Fibroblast of lung (primary cell): ENCODE measurements around the gene RPH3AL. TPM values are rescaled to one million over a fixed set of nuclear protein-coding genes. Genes with fewer than 3 reads are reported as not detected.

Experiments used
- DNase-seq, 2 donors: peaks; one replicate each; pipeline versions ENCODE4 v3.0.0 to v3.0.0-alpha.2; 2010; ENCODE audit warnings: low read depth in 2 of 2
- H2AFZ ChIP-seq: 2 replicates; pipeline ENCODE4 v1.5.1; 2012; ENCODE audit warnings: low read length, control low read depth, inconsistent platforms
- H3K27ac ChIP-seq: 2 replicates; pipeline ENCODE4 v1.5.1; 2011; ENCODE audit warnings: low read length, control low read depth; ENCODE audit not compliant: insufficient read depth
- H3K27me3 ChIP-seq: 2 replicates; pipeline ENCODE4 v1.5.1; 2011; ENCODE audit warnings: mild to moderate bottlenecking, low read length; ENCODE audit not compliant: control insufficient read depth, insufficient read depth
- H3K36me3 ChIP-seq: 2 replicates; pipeline ENCODE4 v1.5.1; 2011; ENCODE audit warnings: low read length; ENCODE audit not compliant: control insufficient read depth, insufficient read depth
- H3K4me1 ChIP-seq: 2 replicates; pipeline ENCODE4 v1.5.1; 2011; ENCODE audit warnings: low read length; ENCODE audit not compliant: control insufficient read depth, insufficient read depth; ENCODE audit errors: extremely low read depth
- H3K4me2 ChIP-seq: 2 replicates; pipeline ENCODE4 v1.5.1; 2011; ENCODE audit warnings: low read length, control low read depth; ENCODE audit not compliant: insufficient read depth; ENCODE audit errors: extremely low read depth
- H3K4me3 ChIP-seq, 4 experiments: fragments of 200-600 bp in 1 of 4; sonication (generic) in 1 of 4; replicated peaks in 1 of 4; 2 replicates each; pipeline ENCODE4 v1.5.1; 2011 to 2016; ENCODE audit warnings: low read length in 4 of 4, low read depth in 3 of 4, mild to moderate bottlenecking in 3 of 4, control low read depth in 2 of 4, inconsistent platforms in 1 of 4, mixed read lengths in 1 of 4; ENCODE audit not compliant: insufficient read depth in 1 of 4; ENCODE audit errors: control extremely low read depth in 1 of 4
- H3K79me2 ChIP-seq: 2 replicates; pipeline ENCODE4 v1.5.1; 2012; ENCODE audit warnings: mild to moderate bottlenecking, low read length, inconsistent platforms; ENCODE audit not compliant: control insufficient read depth, insufficient read depth
- H3K9ac ChIP-seq: 2 replicates; pipeline ENCODE4 v1.5.1; 2011; ENCODE audit warnings: mild to moderate bottlenecking, low read length, control low read depth; ENCODE audit not compliant: insufficient read depth
- H3K9me3 ChIP-seq: 2 replicates; pipeline ENCODE4 v1.5.1; 2012; ENCODE audit warnings: low read depth, low read length; ENCODE audit not compliant: control insufficient read depth, insufficient read depth
- H4K20me1 ChIP-seq: 2 replicates; pipeline ENCODE4 v1.5.1; 2011; ENCODE audit warnings: low read length; ENCODE audit not compliant: control insufficient read depth, insufficient read depth; ENCODE audit errors: extremely low read depth
- EZH2 ChIP-seq: IDR thresholded peaks from 2 replicates; pipeline ENCODE4 v1.5.1; 2012; ENCODE audit warnings: low read length, control low read depth, mild to moderate bottlenecking; ENCODE audit errors: missing control alignments
- polyA plus RNA-seq, 2 donors: library from polyadenylated mRNA; depleted of rRNA in 1 of 2; stranded (reverse) in 1 of 2; unstranded in 1 of 2; fragments of >200 nt; gene quantifications; 2 replicates each; pipeline ENCODE4 v1.2.1, GENCODE V29; 2011 to 2012; ENCODE audit warnings: missing spikeins in 1 of 2
- total RNA-seq: library from RNA; depleted of rRNA; stranded (reverse); fragments of >200 nt; gene quantifications from 2 replicates; pipeline ENCODE4 v1.2.1, GENCODE V29; 2014
- TF ChIP-seq, protein P1 (sequence below), 2 donors: IDR thresholded peaks in 1 of 2; conservative IDR thresholded peaks in 1 of 2; 1 replicate in 1 of 2; 2 replicates in 1 of 2; pipeline ENCODE4 v1.5.1; 2011 to 2012; ENCODE audit warnings: low read length in 2 of 2, control low read depth in 1 of 2, inconsistent platforms in 1 of 2, low read depth in 1 of 2, mild to moderate bottlenecking in 1 of 2

RPH3AL gene
- total and polyA plus RNA-seq, 2 donors (not counting 1 experiment from before 2014, with no cell fraction given) = 0.49 to 3.0 TPM

DNA sequence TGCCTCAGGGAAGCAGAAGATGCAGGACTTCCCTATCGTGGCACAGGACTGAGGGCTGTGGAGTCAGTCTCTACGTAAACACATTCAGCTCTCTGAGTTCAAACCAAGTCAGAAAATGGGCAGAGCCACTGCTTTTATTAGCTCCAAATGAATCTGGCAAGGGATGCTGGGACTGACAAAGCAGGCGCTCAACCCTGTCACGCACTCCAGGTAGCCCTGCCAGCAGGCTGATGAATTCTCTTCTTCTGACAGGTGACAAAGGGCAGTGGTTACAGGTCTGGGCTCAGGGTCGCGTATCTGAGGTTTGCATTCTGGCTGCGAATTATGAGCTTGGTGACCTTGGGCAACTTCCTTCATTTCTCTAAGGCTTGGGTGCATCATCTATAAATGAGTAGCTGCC, 9.4 kb downstream of the RPH3AL start:
- H3K27me3 ChIP-seq = no peaks in the 10 kb centered on the region
- no peak for TF ChIP-seq EZH2
- TF ChIP-seq, protein P1, sequence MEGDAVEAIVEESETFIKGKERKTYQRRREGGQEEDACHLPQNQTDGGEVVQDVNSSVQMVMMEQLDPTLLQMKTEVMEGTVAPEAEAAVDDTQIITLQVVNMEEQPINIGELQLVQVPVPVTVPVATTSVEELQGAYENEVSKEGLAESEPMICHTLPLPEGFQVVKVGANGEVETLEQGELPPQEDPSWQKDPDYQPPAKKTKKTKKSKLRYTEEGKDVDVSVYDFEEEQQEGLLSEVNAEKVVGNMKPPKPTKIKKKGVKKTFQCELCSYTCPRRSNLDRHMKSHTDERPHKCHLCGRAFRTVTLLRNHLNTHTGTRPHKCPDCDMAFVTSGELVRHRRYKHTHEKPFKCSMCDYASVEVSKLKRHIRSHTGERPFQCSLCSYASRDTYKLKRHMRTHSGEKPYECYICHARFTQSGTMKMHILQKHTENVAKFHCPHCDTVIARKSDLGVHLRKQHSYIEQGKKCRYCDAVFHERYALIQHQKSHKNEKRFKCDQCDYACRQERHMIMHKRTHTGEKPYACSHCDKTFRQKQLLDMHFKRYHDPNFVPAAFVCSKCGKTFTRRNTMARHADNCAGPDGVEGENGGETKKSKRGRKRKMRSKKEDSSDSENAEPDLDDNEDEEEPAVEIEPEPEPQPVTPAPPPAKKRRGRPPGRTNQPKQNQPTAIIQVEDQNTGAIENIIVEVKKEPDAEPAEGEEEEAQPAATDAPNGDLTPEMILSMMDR (conservative IDR thresholded peaks at IDR 0.05 in 1 of 2, IDR thresholded peaks at IDR 0.05 in 1 of 2; ENCODE audit: low read depth in 1 of 2, low read length in 2 of 2) = no peak
- H3K4me3 ChIP-seq = no peak overlapping the region
- H2AFZ ChIP-seq = no peak overlapping the region
- H4K20me1 ChIP-seq = no peaks in the 10 kb centered on the region
- H3K27ac ChIP-seq = no peak overlapping the region
- H3K79me2 ChIP-seq = no peaks in the 10 kb centered on the region
- H3K9ac ChIP-seq = no peak overlapping the region
- H3K4me1 ChIP-seq = no peaks in the 10 kb centered on the region
- no peaks in the 10 kb centered on the region for H3K36me3 ChIP-seq
- H3K4me2 ChIP-seq = no peak overlapping the region
- H3K9me3 ChIP-seq = no peaks in the 10 kb centered on the region
- no peak for DNase-seq

DNA sequence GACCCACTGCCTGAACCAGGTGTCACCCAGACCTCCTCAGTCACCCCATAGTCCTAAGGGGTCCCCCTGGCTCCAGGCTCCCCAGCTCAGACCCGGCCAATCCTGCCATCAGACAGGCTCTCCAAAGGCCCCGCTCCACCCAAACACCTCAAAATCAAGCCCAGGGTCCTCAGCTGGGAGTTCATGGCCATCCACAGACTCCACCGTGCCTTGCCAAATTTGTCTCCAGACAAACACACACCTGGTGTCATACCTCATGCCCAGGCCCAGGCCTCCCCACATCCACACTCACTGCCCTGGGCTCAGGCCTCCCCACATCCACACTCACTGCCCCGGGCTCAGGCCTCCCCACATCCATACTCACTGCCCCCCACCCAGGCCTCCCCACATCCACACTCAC, 12.5 kb downstream of the RPH3AL start:
- no peak overlapping the region for H3K9ac ChIP-seq
- no peak overlapping the region for H3K4me3 ChIP-seq
- H3K27ac ChIP-seq = no peak overlapping the region
- no peak for DNase-seq
- no peaks in the 10 kb centered on the region for H3K9me3 ChIP-seq
- H3K27me3 ChIP-seq = no peaks in the 10 kb centered on the region
- H4K20me1 ChIP-seq = no peaks in the 10 kb centered on the region
- no peak overlapping the region for H3K4me2 ChIP-seq
- H3K4me1 ChIP-seq = no peaks in the 10 kb centered on the region
- no peak for TF ChIP-seq EZH2
- TF ChIP-seq, protein P1 (conservative IDR thresholded peaks at IDR 0.05 in 1 of 2, IDR thresholded peaks at IDR 0.05 in 1 of 2; ENCODE audit: low read depth in 1 of 2, low read length in 2 of 2) = no peak
- H3K36me3 ChIP-seq = no peaks in the 10 kb centered on the region
- no peaks in the 10 kb centered on the region for H3K79me2 ChIP-seq
- H2AFZ ChIP-seq = no peak overlapping the region

DNA sequence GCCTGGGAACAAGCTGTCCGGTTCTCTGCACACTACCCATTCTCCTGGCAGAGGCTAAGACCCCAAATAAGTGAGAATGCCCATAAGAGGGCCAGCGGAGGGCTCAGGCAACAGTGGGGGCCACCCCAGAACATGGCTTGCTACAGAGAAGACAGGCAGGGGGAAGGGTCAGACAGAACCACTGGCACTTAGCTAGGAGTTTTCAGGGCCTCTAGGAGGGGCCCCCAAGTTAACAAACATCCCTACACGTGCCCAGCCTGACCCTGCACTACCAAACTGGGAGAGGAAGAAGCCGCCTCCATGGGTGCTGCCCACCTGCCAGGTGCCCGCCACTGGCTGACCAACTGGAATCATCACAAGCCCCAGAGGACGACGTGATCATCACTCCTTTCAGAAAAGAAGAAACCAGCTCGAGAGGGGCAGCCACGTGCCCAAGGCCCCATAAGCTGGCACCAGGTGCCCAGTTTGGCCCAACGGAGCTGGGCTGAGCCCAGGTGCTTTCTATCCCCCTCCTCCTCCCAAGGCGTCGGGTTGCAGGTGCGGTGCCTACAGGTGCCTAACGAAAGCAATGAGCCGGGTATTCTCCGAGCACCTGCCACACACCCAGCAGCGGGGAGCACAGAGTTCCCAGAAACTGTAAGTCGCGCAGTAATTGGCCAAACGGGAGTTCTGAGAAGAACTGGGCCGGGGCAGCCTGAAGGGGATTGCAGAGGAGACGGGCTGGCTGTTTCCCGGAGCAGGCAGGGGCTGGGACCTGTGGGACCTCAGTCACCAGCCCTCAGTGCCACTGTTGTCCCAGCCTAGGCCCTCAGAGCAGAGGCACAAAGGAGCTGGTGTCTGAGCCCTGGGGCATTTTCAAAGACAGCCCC, 13.2 kb downstream of the RPH3AL start:
- no peaks in the 10 kb centered on the region for H3K36me3 ChIP-seq
- no peak overlapping the region for H3K4me3 ChIP-seq
- DNase-seq = no peak
- H3K27ac ChIP-seq = no peak overlapping the region
- TF ChIP-seq, protein P1 (conservative IDR thresholded peaks at IDR 0.05 in 1 of 2, IDR thresholded peaks at IDR 0.05 in 1 of 2; ENCODE audit: low read depth in 1 of 2, low read length in 2 of 2) = no peak
- TF ChIP-seq EZH2 = no peak
- H3K27me3 ChIP-seq = no peaks in the 10 kb centered on the region
- no peak overlapping the region for H3K9ac ChIP-seq
- no peaks in the 10 kb centered on the region for H3K4me1 ChIP-seq
- no peaks in the 10 kb centered on the region for H3K9me3 ChIP-seq
- H4K20me1 ChIP-seq = no peaks in the 10 kb centered on the region
- H3K4me2 ChIP-seq = no peak overlapping the region
- H2AFZ ChIP-seq = no peak overlapping the region
- no peaks in the 10 kb centered on the region for H3K79me2 ChIP-seq
